ENCODE measurements around the gene CASP8AP2.
A peak's percentile ranks its signal among the peaks of the same experiment; 100 is the strongest.
"Not testable (repeated sequence)": the region's sequence is repeated elsewhere in the genome, so short reads cannot be mapped to it uniquely, and the experiment has no call there.

Gene CASP8AP2

DNA sequence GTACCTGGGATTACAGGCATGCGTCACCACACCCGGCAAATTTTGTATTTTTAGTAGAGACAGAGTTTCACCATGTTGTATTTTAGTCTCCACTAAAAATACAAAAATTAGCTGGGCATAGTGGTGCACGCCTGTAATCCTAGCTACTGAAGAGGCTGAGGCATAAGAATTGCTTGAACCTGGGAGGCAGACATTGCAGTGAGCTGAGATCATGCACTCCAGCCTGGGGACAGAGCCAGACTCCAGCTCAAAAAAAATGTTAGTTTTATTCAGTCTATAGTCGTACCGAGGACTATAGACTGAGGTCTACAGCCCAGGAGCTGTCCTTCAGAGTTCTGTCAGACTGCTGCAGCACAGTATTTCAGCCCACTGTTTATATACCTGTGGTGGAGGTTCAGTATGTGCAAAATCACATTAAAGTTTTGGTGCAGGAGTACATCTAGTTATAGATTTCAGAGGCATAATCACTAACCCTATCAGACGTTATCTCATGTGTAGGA lies 3.6 kb upstream of the CASP8AP2 start:
- DNase-seq, result no peak

DNA sequence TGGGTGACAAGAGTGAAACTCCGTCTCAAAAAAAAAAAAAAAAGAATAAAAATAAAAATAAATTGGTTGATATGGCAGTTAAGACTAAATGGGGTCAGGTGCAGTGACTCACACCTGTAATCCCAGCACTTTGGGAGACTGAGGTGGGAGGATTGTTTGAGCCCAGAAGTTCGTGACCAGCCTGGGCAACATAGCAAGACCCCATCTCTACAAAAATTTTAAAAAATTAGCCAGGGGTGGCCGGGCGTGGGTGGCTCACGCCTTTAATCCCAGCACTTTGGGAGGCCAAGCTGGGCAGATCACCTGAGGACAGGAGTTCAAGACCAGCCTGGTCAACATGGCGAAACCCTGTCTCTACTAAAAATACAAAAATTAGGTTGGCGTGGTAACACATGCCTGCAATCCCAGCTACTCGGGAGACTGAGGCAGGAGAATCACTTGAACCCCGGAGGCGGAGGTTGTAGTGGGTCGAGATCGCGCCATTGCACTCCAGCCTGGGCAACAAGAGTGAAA lies 1.1 kb upstream of the CASP8AP2 start:
- not testable (repeated sequence) for DNase-seq

DNA sequence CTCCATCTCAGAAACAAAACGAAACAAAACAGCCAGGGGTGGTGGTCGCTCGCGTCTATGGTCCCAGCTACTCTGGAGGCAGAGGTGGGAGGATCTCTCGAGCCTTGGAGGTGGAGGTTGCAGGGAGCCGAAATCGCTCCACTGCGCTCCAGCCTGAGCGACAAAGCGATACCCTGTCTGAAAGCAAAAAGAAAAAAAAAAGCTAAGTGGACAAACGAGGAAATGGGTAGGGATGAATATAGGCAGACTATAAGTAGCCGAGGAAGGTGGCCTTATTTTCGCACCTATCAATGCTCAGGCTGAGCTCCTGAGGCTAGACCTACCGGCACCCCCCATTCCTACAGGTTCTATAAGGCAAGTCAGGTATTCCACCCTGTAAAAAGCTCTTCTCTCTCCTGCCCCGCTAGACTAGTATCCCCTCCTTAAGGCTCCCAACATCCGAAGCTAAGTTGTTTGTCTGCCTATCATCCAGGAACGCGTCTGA lies 650 bp upstream of the CASP8AP2 start:
- peak; percentile 14 for DNase-seq

DNA sequence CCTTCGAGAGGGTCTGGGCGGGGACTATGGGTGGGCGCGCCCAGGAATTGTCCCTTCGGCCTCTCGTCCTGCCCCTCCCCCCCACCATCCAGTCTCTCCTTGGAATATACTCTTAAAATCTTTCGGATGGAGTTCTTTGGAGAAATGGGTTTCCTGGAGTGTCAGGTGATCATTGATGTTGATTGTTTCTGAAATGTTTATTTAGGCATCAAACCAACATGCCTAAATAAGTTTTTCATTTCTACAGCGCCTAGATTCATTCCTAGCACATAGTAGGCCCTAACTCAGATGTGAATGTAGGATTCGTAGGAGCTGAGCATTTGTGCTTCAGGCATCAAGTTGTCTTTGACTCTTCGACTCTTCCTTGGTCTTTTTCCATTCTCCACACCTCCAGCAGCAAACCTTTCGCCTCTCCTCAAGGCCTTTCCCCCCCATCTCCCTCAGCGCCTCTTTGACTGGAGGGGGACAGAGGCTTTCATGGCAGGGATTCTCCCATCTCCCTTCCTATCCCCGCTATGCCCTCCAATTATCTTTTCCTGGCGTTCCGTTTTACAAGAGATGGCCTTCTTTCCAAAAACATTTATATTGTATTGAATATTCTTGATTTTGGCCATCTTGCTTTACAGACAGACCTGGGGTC lies 610 bp downstream of the CASP8AP2 start:
- no peak for DNase-seq

DNA sequence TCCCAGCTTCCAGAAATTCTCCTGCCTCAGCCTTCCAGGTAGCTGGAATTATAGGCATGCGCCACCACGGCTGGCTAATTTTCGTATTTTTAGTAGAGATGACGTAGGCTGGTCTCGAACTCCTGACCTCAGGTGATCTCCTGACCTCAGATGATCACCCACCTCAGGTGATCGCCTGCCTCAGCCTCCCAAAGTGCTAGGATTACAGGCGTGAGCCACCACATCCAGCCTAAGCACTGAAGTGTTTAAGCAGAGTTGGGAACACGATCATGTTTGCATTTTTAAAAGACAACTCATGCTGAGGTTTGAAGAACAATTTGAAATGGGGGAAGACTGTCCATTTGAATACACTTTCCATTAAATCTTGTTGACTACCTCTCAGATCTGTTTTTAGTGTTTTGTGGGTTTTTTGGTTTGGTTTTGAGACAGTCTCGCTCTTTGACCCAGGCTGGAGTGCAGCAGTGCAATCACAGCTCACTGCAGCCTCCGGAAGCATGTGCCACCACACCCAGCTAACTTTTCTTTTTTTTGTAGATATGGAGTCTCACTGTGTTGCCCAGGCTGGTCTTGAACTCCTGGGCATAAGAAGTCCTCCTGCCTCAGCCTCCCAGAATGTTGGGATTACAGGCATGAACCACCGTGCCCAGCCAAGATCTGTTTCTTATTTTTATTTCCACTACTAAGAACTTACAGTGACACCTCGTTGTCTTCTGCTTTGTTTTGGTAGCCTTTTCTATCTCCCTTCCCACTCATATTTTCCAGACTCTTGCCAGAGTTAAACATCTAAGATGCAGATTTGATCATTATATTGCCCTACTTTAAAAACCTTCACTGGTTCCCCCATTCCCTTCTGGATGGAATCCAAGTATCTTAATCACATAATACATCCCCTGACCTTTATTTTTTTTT lies 5.5 kb downstream of the CASP8AP2 start:
- DNase-seq, result peak; percentile 42

DNA sequence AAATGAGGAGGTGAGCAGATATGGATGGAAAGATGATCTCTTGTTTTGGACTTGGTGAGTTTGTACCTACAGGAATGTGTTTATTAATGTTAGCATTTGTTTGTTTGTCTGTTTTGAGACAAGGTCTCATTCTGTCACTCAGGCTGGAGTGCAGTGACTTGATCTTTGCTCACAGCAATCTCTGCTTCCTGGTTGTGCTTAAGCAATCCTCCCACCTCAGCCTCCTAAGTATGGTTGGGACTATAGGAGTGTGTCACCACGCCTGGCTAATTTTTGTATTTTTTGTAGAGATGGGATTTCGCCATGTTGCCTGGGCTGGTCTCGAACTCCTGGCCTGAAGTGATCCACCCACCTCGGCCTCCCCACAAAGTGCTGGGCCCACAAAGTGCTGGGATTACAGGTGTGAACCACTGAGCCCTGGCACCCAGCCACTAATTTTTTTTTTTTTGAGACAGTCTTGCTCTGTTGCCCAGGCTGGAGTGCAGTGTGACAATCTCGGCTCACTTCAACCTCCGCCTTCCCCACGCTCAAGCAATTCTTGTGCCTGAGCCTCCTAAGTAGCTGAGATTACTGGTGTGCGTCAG lies 7.1 kb downstream of the CASP8AP2 start:
- no peak for DNase-seq

DNA sequence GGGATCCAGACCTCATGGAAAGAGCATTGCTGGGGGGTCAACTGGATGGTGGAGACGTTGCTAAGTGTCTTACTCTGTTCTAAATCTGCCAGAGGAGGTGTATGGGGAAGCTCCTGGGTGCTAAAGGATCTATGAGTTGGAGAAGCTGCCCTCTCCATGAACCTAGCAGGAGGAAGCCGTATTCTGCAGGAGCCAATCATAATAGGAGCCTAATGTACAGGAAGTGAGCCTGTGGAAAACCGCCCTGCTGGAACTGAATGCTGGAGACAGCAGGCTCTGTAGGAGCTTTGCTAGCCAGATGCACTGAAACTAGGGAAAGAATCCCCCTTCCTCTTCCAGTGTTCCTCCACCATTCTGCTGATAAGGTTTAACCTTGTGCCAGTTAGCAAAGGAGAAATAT lies 10.9 kb downstream of the CASP8AP2 start:
- DNase-seq, result no peak

DNA sequence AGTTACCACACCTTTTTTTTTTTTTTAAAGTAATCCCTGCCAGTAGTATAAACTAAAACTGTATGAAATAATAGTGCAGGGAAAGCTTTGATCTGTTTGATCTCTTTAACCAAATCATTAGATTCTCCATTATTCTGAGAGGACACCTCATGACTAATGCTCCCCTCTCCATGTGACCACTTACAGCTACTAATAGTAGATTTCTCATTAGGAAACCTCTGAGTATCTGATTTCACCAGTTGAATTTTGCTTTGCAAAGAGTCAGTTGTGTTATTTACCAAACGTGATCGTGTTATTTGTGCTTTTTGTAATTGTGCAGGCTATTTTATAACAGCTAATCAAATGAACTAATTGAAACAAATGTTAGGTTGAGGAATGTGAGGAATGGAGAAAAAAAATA lies 12.5 kb downstream of the CASP8AP2 start:
- no peak for DNase-seq

DNA sequence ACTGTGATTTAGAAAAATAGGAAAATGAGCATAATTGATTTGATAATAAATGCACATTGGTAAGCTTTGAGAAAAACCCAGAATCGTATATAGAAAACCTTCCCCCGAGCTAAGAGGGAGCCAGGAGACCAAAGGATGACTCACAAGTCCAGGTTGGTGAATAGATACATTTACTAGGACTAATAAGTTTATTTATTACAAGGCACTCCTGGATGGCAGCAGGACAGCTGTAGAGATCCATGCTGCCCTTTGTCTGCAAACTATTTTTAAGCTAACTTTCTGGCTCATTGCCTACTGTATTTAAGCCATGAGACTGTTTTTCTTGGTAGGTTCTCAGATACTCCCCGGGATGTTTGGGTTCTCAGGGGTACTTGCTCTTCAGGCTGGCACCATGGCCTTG lies 13.4 kb downstream of the CASP8AP2 start:
- DNase-seq, result no peak

DNA sequence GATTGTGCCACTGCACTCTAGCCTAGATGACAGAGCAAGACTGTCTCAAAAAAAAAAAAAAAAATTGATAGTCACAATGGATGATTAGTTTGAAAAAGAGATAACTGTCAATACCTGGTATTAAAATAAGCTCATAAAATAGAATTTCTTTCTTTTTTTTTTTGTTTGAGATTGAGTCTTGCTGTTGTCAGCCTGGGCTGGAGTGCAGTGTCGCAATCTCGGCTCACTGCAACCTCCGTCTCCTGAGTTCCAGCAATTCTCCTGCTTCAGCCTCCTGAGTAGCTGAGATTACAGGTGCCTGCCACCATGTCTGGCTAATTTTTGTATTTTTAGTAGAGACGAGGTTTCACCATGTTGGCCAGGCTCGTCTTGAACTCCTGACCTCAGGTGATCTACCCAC lies 17.8 kb downstream of the CASP8AP2 start:
- DNase-seq, result not testable (repeated sequence)

DNA sequence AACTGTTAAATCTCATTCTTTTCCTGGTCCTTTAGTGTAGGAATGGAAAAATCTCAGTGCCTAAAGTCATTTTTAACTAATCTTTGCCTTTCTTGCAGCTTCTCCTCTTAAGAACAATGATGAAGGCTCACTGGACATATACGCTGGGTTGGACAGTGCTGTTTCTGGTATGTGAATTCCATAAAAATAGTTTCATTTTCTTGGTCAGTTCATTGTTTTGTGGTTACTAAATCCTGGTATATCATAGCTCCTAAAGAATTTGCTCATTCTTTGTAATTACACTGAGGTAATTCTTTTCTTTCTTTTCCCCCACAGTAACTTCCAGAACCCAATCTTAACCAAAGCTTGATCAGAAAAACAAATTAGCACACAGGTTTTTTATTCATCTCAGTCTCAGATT lies 23.4 kb downstream of the CASP8AP2 start:
- DNase-seq, result no peak

DNA sequence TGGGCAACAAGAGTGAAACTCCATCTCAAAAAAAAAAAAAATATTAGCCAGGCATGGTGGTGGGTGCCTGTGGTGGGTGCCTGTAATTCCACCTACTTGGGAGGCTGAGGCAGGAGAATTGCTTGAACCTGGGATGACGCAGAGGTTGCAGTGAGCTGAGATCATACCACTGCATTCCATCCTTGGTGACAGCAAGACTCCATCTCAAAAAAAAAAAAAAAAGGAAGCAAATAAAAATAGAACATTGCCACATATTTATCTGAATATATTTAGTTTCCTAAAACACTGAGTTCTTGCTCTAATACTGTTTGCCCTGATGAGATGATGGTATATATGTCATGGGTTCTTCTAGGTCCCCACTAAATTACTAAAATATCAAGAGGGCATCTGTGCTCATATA lies 28.4 kb downstream of the CASP8AP2 start:
- no peak for DNase-seq

DNA sequence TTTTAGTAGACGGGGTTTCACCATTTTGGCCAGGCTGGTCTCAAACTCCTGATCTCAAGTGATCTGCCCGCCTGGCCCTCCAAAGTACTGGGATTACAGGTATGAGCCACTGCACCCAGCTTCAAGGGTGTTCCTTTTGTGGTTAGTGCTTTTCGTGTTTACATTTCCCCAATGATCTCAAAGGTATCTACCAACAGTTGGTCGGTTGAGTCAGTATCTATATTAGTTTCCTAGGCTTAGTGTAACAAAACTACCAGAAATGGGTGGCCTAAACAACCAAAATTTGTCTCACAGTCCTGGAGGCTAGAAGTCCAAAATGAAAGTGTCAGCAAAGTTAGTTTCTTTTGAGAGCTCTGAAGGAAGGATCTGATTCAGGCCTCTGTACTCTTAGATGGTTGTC lies 30.1 kb downstream of the CASP8AP2 start:
- DNase-seq, result no peak

DNA sequence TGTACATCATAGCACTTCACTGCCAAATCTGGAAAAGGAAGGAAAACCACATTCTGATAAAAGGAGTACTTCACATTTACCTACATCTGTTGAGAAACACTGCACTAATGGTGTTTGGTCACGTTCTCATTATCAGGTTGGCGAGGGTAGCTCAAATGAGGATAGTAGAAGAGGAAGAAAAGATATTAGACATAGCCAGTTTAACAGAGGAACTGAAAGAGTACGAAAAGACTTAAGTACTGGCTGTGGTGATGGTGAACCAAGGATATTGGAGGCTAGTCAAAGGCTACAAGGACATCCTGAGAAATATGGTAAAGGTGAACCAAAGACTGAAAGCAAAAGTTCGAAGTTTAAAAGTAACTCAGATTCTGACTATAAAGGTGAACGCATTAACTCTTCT lies 32.6 kb downstream of the CASP8AP2 start:
- DNase-seq, result no peak

DNA sequence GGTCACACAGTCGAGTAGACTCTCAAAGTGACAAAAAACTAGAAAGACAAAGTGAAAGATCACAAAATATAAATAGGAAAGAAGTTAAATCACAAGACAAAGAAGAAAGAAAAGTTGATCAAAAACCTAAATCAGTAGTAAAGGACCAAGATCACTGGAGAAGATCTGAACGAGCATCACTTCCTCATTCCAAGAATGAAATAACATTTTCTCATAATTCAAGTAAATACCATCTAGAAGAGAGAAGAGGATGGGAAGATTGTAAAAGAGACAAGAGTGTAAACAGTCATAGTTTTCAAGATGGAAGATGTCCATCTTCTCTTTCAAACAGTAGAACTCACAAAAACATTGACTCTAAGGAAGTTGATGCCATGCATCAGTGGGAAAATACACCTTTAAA lies 33.0 kb downstream of the CASP8AP2 start:
- DNase-seq, result no peak

DNA sequence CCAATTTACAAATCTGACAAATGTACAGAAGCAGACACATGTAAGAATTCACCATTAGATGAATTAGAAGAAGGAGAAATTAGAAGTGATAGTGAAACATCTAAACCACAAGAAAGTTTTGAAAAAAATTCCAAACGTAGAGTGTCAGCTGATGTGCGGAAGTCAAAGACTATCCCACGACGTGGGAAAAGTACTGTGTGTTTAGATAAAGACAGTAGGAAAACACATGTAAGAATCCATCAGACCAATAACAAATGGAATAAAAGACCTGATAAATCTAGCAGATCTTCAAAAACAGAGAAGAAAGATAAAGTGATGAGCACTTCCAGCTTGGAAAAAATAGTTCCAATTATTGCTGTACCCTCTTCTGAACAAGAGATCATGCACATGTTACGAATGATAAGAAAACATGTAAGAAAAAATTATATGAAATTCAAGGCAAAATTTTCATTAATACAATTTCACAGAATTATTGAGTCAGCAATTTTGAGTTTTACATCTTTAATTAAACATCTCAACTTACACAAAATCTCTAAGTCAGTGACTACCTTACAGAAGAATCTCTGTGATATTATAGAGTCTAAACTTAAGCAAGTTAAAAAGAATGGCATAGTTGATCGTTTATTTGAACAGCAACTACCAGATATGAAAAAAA lies 36.5 kb downstream of the CASP8AP2 start:
- DNase-seq, result no peak

DNA sequence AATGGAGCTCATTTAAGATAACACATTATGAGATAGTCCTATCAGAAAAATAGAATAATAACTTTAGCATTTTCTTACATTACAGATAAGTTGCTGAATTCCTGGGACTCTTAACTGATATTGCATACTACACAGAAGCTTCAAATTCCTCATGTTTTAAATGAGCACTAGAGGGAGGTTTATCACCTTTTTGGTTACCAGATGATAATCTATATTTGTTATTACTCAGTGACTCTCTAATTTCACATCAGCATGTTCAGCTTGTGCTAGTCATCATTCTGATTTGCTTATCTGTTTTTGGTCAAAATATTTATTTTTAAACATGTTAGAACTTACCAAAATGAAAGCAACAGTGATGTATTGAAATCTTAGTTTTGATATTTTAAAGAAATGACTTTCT lies 44.0 kb downstream of the CASP8AP2 start:
- DNase-seq, result no peak

DNA sequence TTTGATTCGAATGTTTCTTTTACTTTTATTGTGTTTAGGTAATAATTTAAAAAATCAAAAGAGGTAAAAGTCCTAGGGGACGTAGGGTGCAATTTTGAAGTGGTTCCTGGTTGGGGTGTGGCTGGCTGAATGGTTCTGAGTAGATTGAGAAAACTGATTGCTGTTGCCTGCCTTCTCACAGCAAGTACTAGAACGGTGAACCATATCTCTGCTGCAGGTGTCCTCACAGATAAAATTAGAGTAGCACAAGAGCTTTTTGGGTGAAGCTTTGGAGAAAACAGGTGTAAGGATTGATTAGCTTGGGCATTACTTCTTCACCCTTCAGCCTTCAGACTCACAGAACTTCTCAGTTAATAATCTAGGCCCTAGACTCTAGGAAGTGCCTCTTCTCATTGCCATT lies 44.8 kb downstream of the CASP8AP2 start:
- no peak for DNase-seq

DNA sequence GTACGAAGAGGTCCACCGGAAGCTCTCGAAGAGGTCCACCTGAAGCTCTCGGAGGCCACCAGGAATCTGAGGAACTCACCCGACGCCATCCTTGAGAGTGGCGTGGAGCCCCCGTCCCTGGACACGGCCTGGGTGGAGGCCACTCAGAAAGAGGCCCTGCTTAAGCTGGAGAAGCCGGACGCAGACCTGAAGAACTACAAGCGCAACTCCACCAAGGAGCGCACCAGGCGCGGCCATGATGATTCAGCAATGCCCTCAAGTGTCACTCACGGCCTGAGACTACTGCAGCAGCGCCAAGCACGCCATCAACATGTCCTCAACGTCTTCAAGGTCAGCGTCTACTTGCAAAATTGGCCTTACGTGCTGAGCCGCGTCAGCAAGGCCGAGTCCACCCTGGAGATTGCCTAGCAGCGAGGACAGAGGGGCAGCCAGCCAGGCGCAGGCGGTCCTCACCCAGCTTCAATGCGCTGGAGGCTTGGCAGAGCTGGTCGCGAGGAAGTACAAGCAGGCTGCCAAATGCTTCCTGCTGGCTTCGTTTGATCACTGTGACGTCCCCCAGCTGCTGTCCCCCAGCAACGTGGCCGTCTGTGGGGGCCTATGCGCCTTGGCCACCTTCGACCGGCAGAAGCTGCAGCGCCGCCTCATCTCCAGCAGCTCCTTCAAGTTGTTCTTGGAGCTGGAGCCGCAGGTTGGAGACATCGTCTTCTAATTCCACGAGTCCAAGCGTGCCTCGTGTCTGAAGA lies 56.9 kb downstream of the CASP8AP2 start:
- no peak for DNase-seq

DNA sequence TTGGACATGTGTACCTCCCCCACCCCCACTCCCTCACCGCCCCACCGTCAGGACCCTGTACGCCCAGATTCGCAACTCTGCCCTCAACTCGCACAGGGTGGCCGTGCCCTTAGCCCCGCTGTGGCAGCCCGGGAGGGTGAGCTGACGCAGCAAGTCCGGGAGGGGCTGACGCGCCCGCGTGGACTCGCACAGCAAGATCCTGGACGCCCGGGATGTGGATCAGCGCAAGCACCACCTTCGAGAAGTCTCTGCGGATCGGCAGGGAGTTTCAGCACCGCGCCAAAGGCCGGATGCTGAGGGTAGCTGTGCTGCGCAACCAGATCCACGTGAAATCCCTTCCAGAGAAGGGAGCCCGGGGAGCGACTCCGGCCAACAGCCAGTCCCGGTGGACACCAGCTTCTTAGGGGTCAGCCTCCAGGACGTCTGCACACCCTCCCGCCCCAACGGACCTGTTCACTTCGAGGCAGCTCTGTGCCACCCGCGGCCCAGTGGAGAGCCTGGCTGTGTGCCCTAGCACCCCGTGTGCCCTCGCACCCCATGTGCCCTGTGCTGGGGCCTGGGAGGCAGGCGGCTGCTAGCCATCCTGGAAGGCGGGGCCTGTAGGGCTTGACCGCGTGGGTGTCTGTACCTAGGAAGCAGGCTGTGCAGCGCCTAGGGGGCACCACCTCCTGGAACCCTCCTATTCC lies 57.9 kb downstream of the CASP8AP2 start:
- no peak for DNase-seq

DNA sequence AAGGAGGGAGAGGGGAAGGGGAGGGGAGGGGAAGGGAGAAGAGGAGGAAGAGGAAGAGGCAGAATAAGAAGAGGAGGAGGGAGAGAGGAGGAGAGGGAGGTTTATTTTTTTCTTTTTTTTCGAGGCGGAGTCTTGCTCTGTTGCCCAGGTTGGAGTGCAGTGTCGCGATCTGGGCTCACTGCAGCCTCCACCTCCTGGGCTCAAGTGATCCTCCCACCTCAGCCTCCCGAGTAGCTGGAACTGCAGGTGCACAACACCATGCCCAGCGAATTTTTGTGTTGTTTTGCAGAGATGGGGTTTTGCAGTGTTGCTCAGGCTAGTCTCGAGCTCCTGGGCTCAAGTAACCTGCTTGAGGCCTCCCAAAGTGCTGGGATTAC lies 58.4 kb downstream of the CASP8AP2 start:
- no peak for DNase-seq

DNA sequence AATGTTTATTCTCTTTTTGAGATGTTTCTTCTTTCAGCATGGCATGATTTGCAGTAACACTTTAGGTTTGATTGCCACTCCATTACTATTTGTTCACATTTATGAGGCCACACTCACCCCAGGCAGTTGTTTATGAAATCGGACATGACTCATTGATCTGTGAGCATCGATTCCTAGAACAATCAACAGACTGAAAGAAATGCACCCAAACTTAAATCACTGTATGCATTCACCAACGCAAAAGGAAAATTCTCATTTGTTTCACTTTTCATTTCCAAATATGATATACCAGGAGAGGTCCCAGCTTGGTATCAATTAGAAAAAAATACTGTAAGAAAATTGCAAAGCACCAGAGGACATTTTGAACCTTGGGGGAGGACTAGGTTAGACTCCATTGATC lies 59.2 kb downstream of the CASP8AP2 start:
- no peak for DNase-seq

Data from stimulated activated CD4-positive, alpha-beta T cell treated with anti-CD3 and anti-CD28 coated beads, Interleukin-4, amount 100 ng/mL, for 24 hours (primary cell).